ENCODE measurements around the gene WBP2.

Gene WBP2

GRCh38 chr17:75825149-75825552, 30.0 kb downstream of the WBP2 start:
- H3K4me2 ChIP-seq (ENCODE audit: low read depth, low read length), result no peak overlapping the region
- H3K9me2 ChIP-seq (replicated peaks; ENCODE audit: insufficient read depth, low read length), result no peaks in the 10 kb centered on the region
- H3K36me3 ChIP-seq (replicated peaks; ENCODE audit: insufficient read depth, low read length), result no peaks in the 10 kb centered on the region
- peaks cover 9% of the 10 kb centered on the region for H3K4me1 ChIP-seq (ENCODE audit: low read length)
- no peaks in the 10 kb centered on the region; the same call in 1 of the 2 replicates for H3F3A ChIP-seq (ENCODE audit: insufficient read depth, low read length)
- H3K9ac ChIP-seq (ENCODE audit: low read length), result no peak overlapping the region
- H4K20me1 ChIP-seq (ENCODE audit: insufficient read depth, low read length), result no peaks in the 10 kb centered on the region
- no peak for DNase-seq
- H3K4me3 ChIP-seq (ENCODE audit: low read length), result no peak overlapping the region
- no peaks in the 10 kb centered on the region for H3K9me3 ChIP-seq (replicated peaks; ENCODE audit: insufficient read depth, low read length)
- TF ChIP-seq CTCF (IDR thresholded peaks at IDR 0.05; ENCODE audit: low read length) (no peak), EZH2 (optimal IDR thresholded peaks at IDR 0.05; ENCODE audit: low read depth, low read length) (no peak), EZH2phosphoT487 (IDR thresholded peaks at IDR 0.05; ENCODE audit: low read length) (no peak)
- no peaks in the 10 kb centered on the region for H3K27me3 ChIP-seq (replicated peaks; ENCODE audit: insufficient read depth, low read length)
- no peak overlapping the region for H2AFZ ChIP-seq (ENCODE audit: low read length)
- H3K79me2 ChIP-seq (ENCODE audit: low read length), result no peaks in the 10 kb centered on the region
- no peak overlapping the region for H3K27ac ChIP-seq (ENCODE audit: low read length)

- DNase-seq, result no peak
- TF ChIP-seq CTCF (IDR thresholded peaks at IDR 0.05; ENCODE audit: low read length) (no peak), EZH2 (optimal IDR thresholded peaks at IDR 0.05; ENCODE audit: low read depth, low read length) (no peak), EZH2phosphoT487 (IDR thresholded peaks at IDR 0.05; ENCODE audit: low read length) (no peak)
- H3K79me2 ChIP-seq (ENCODE audit: low read length), result no peaks in the 10 kb centered on the region
- no peaks in the 10 kb centered on the region for H3K27me3 ChIP-seq (replicated peaks; ENCODE audit: insufficient read depth, low read length)
- no peak overlapping the region for H2AFZ ChIP-seq (ENCODE audit: low read length)
- no peaks in the 10 kb centered on the region for H3K9me2 ChIP-seq (replicated peaks; ENCODE audit: insufficient read depth, low read length)
- H3K36me3 ChIP-seq (replicated peaks; ENCODE audit: insufficient read depth, low read length), result no peaks in the 10 kb centered on the region
- H3K9ac ChIP-seq (ENCODE audit: low read length), result no peak overlapping the region
- H4K20me1 ChIP-seq (ENCODE audit: insufficient read depth, low read length), result no peaks in the 10 kb centered on the region
- H3K9me3 ChIP-seq (replicated peaks; ENCODE audit: insufficient read depth, low read length), result no peaks in the 10 kb centered on the region
- no peak overlapping the region for H3K27ac ChIP-seq (ENCODE audit: low read length)
- H3F3A ChIP-seq (ENCODE audit: insufficient read depth, low read length), result no peaks in the 10 kb centered on the region; the same call in 1 of the 2 replicates
- H3K4me1 ChIP-seq (ENCODE audit: low read length), result peaks cover 9% of the 10 kb centered on the region
- no peak overlapping the region for H3K4me3 ChIP-seq (ENCODE audit: low read length)
- no peak overlapping the region for H3K4me2 ChIP-seq (ENCODE audit: low read depth, low read length)
Measured at GRCh38 chr17:75824666-75825065, 30.5 kb downstream of the WBP2 start.

- Histone ChIP-seq H3K9me2 (replicated peaks; ENCODE audit: insufficient read depth, low read length) (no peaks in the 10 kb centered on the region), H3F3A (ENCODE audit: insufficient read depth, low read length) (no peaks in the 10 kb centered on the region; the same call in 1 of the 2 replicates), H3K36me3 (replicated peaks; ENCODE audit: insufficient read depth, low read length) (no peaks in the 10 kb centered on the region), H3K27ac (ENCODE audit: low read length) (no peak overlapping the region), H4K20me1 (ENCODE audit: insufficient read depth, low read length) (no peaks in the 10 kb centered on the region), H2AFZ (ENCODE audit: low read length) (no peak overlapping the region), H3K27me3 (replicated peaks; ENCODE audit: insufficient read depth, low read length) (no peaks in the 10 kb centered on the region), H3K4me3 (ENCODE audit: low read length) (no peak overlapping the region), H3K9ac (ENCODE audit: low read length) (no peak overlapping the region), H3K4me1 (ENCODE audit: low read length) (peaks cover 9% of the 10 kb centered on the region), H3K79me2 (ENCODE audit: low read length) (no peaks in the 10 kb centered on the region), H3K4me2 (ENCODE audit: low read depth, low read length) (no peak overlapping the region), H3K9me3 (replicated peaks; ENCODE audit: insufficient read depth, low read length) (no peaks in the 10 kb centered on the region)
- DNase-seq, result no peak
- TF ChIP-seq EZH2phosphoT487 (IDR thresholded peaks at IDR 0.05; ENCODE audit: low read length), result no peak
- no peak for TF ChIP-seq CTCF (IDR thresholded peaks at IDR 0.05; ENCODE audit: low read length)
- no peak for TF ChIP-seq EZH2 (optimal IDR thresholded peaks at IDR 0.05; ENCODE audit: low read depth, low read length)
Measured at GRCh38 chr17:75824050-75824552, 31.0 kb downstream of the WBP2 start.

Data from MM.1S (cell line).